Hepatocyte (in vitro differentiated cells): ENCODE results near the gene METAP1D.
A peak's percentile ranks its signal among the peaks of the same experiment; 100 is the strongest.

Source experiments
- CTCF ChIP-seq: fragments of 200-600 bp; sonication (generic); IDR thresholded peaks from 2 replicates; pipeline ENCODE4 v1.5.1; 2016; ENCODE audit warnings: antibody characterized with exemption, mild to moderate bottlenecking; ENCODE audit not compliant: poor library complexity
- EZH2 ChIP-seq: fragments of 200-600 bp; sonication (generic); IDR thresholded peaks from 2 replicates; pipeline ENCODE4 v1.6.1; 2016; ENCODE audit warnings: antibody characterized with exemption, mild to moderate bottlenecking, borderline replicate concordance

GRCh38 chr2:172095146-172095904, 95.6 kb downstream of the METAP1D start:
- TF ChIP-seq CTCF (no peak), EZH2 (peak; percentile 100)
